A673 (cell line): ENCODE measurements around the gene IPP.

Experiments used
- CTCF ChIP-seq: fragments of 300-800, 200-600 bp; sonication (generic); conservative IDR thresholded peaks from 2 replicates; pipeline ENCODE4 v1.5.1; 2017; ENCODE audit warnings: low read depth, mild to moderate bottlenecking, antibody characterized with exemption, low read length, moderate library complexity, mixed read lengths
- EZH2 ChIP-seq: fragments of 200-600 bp; sonication (generic); IDR thresholded peaks from 2 replicates; pipeline ENCODE4 v1.6.1; 2017; ENCODE audit warnings: borderline replicate concordance, low read depth, mild to moderate bottlenecking, mixed read lengths, antibody characterized with exemption, low read length; ENCODE audit not compliant: poor library complexity, severe bottlenecking

GRCh38 chr1:45704637-45705036, 45.8 kb downstream of the IPP start:
- no peak for TF ChIP-seq CTCF
- no peak for TF ChIP-seq EZH2
